Thymus (tissue), 11 donors: ENCODE measurements around the gene LYPD3. TPM values are rescaled to one million over a fixed set of nuclear protein-coding genes. Genes with fewer than 3 reads are reported as not detected.

Source experiments
- DNase-seq, 9 donors: peaks; one replicate each; pipeline ENCODE4 v3.0.0-alpha.2; 2013; ENCODE audit warnings: low spot score in 9 of 9, low read depth in 6 of 9, missing footprints in 1 of 9
- H3K27ac ChIP-seq, 2 donors: one replicate each; pipeline ENCODE4 v1.5.1; 2013; ENCODE audit warnings: control low read depth in 1 of 2, low read depth in 1 of 2, low read length in 1 of 2, mild to moderate bottlenecking in 1 of 2, moderate library complexity in 1 of 2
- H3K27me3 ChIP-seq, 2 donors: one replicate each; pipeline ENCODE4 v1.5.1; 2013; ENCODE audit warnings: low read length in 1 of 2; ENCODE audit not compliant: control insufficient read depth in 2 of 2, insufficient read depth in 1 of 2
- H3K36me3 ChIP-seq, 2 donors: one replicate each; pipeline ENCODE4 v1.5.1; 2013; ENCODE audit warnings: low read length in 1 of 2, mild to moderate bottlenecking in 1 of 2, moderate library complexity in 1 of 2; ENCODE audit not compliant: control insufficient read depth in 2 of 2, insufficient read depth in 2 of 2
- H3K4me1 ChIP-seq, 2 donors: one replicate each; pipeline ENCODE4 v1.5.1; 2013; ENCODE audit warnings: low read length in 2 of 2; ENCODE audit not compliant: control insufficient read depth in 2 of 2, insufficient read depth in 2 of 2
- H3K4me3 ChIP-seq, 2 donors: one replicate each; pipeline ENCODE4 v1.5.1; 2013; ENCODE audit warnings: low read length in 2 of 2, control low read depth in 1 of 2, mild to moderate bottlenecking in 1 of 2
- H3K9me3 ChIP-seq, 2 donors: one replicate each; pipeline ENCODE4 v1.5.1; 2013; ENCODE audit warnings: low read length in 1 of 2, mild to moderate bottlenecking in 1 of 2; ENCODE audit not compliant: control insufficient read depth in 2 of 2, insufficient read depth in 1 of 2
- WGBS: extraction: QIAGEN DNeasy Blood & Tissue Kit; methylation state at CpG from one replicate; pipeline ENCODE4 v1.1.7; 2013; 5-methylcytosine and 5-hydroxymethylcytosine counted together
- polyA plus RNA-seq: library from polyadenylated mRNA; stranded (reverse); fragments of 200-250 nt; gene quantifications from one replicate; pipeline ENCODE4 v1.2.3, GENCODE V29; 2013
- total RNA-seq: library from RNA; stranded (reverse); fragments of 120-200 nt; gene quantifications from one replicate; pipeline ENCODE4 v1.2.4, GENCODE V29; 2013
- donor health status: healthy.

Gene LYPD3
- total and polyA plus RNA-seq, 2 donors = 3.0 to 34.2 TPM

GRCh38 chr19:43490759-43491158, 25.4 kb upstream of the LYPD3 start:
- DNase-seq = no peak
- no peaks in the 10 kb centered on the region for H3K9me3 ChIP-seq
- peaks cover 6 to 17% of the 10 kb centered on the region in 2 donors for H3K36me3 ChIP-seq
- WGBS = 97% methylated on average over 5 of the region's 5 CpGs
- no peaks in the 10 kb centered on the region for H3K27me3 ChIP-seq
- no peaks in the 10 kb centered on the region for H3K4me1 ChIP-seq
- no peak overlapping the region for H3K27ac ChIP-seq
- no peak overlapping the region for H3K4me3 ChIP-seq

DNA sequence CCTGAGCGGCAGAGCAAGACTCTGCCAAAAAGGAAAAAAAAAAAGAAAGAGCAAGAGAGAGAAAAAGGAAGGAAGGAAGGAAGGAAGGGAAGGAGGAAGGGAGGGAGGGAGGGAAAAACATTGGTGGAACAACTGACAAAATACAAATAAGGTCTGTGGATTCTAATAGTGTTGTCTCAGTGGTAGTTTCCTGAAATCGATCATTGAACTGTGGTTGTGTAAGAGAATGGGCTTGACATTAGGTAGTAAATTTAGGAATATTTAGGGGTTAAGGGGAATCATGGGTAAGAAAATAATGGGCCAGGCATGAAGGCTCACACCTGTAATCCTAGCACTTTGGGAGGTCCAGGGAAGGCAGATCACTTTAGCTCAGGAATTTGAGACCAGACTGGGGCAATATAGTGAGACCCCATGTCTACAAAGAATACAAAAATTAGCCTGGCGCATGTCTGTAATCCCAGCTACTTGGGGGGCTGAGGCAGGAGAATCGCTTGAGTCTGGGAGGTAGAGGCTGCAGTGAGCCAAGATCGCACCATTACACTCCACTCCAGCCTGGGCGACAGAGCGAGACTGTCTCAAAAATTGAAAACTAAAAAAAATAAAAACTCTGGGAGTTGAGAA, 24.7 kb upstream of the LYPD3 start:
- H3K4me3 ChIP-seq = no peak overlapping the region
- DNase-seq = no peak
- no peaks in the 10 kb centered on the region for H3K4me1 ChIP-seq
- H3K9me3 ChIP-seq = no peaks in the 10 kb centered on the region
- H3K27ac ChIP-seq = no peak overlapping the region
- no peaks in the 10 kb centered on the region for H3K27me3 ChIP-seq
- peaks cover 6 to 10% of the 10 kb centered on the region in 2 donors for H3K36me3 ChIP-seq
- WGBS = 98% methylated on average over 7 of the region's 7 CpGs

- H3K27ac ChIP-seq = no peak overlapping the region
- H3K36me3 ChIP-seq = peaks cover 6 to 9% of the 10 kb centered on the region in 2 donors
- no peak overlapping the region for H3K4me3 ChIP-seq
- no peaks in the 10 kb centered on the region for H3K4me1 ChIP-seq
- no peaks in the 10 kb centered on the region for H3K27me3 ChIP-seq
- no peak for DNase-seq
- H3K9me3 ChIP-seq = no peaks in the 10 kb centered on the region
- 79% methylated on average over 5 of the region's 5 CpGs for WGBS
These were observed 23.9 kb upstream of the LYPD3 start for GRCh38 chr19:43489310-43489709.

DNA sequence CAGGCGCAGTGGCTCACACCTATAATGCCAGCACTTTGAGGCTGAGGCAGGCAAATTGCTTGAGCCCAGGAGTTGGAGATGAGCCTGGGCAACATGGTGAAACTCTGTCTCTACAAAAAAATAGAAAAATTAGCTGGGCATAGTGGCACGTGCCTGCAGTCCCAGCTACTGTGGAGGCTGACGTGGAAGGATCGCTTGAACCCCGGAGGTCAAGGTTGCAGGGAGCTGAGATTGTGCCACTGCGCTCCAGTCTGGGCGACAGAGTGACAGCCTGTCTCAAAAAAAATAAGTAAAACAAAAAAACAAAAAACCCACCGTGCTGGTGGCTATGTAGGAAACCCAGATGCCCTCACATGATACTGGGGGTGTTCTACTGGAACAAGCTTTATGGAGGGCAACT, 22.8 kb upstream of the LYPD3 start:
- 97% methylated on average over 8 of the region's 8 CpGs for WGBS
- Histone ChIP-seq H3K9me3 (no peaks in the 10 kb centered on the region), H3K27me3 (no peaks in the 10 kb centered on the region), H3K4me3 (no peak overlapping the region), H3K36me3 (peaks cover 4 to 9% of the 10 kb centered on the region in 2 donors), H3K27ac (no peak overlapping the region), H3K4me1 (no peaks in the 10 kb centered on the region)
- DNase-seq = no peak

- H3K27ac ChIP-seq = no peak overlapping the region
- no peaks in the 10 kb centered on the region for H3K27me3 ChIP-seq
- no peaks in the 10 kb centered on the region for H3K4me1 ChIP-seq
- no peaks in the 10 kb centered on the region for H3K9me3 ChIP-seq
- H3K4me3 ChIP-seq = no peak overlapping the region
- 97% methylated on average over 7 of the region's 7 CpGs for WGBS
- peaks cover 3 to 6% of the 10 kb centered on the region in 2 donors for H3K36me3 ChIP-seq
- DNase-seq = no peak
These were observed 21.0 kb upstream of the LYPD3 start for GRCh38 chr19:43486412-43486811.

DNA sequence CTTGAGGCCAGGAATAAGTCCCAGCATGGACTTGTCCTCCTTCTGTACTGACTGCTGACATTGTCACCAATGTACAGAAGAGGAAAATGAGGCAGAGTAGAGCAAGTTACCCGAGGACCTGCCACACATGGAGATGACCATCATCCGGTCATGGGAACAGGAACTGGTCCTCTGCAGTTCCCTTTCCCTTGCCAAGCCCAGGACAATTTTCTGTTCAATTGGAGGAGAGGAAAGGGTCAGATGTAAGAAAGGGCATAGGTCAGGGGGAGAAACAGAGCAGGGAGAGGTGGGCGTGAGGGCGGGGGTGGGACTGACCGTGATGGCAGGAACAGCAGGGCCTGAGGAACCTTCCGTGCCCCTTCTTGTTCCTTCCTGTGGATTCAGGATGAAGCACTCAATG, 20.5 kb upstream of the LYPD3 start:
- no peak overlapping the region for H3K27ac ChIP-seq
- no peaks in the 10 kb centered on the region for H3K4me1 ChIP-seq
- no peak overlapping the region for H3K4me3 ChIP-seq
- no peaks in the 10 kb centered on the region for H3K9me3 ChIP-seq
- H3K27me3 ChIP-seq = no peaks in the 10 kb centered on the region
- H3K36me3 ChIP-seq = peaks cover 3 to 7% of the 10 kb centered on the region in 2 donors
- WGBS = 95% methylated on average over 6 of the region's 6 CpGs
- no peak for DNase-seq

- no peaks in the 10 kb centered on the region for H3K27me3 ChIP-seq
- H3K4me1 ChIP-seq = no peaks in the 10 kb centered on the region
- 96% methylated on average over 6 of the region's 6 CpGs for WGBS
- H3K27ac ChIP-seq = no peak overlapping the region
- H3K4me3 ChIP-seq = no peak overlapping the region
- peaks cover 0 to 4% of the 10 kb centered on the region in 2 donors for H3K36me3 ChIP-seq
- H3K9me3 ChIP-seq = no peaks in the 10 kb centered on the region
- no peak for DNase-seq
These were observed 17.9 kb upstream of the LYPD3 start for GRCh38 chr19:43483281-43483680.

DNA sequence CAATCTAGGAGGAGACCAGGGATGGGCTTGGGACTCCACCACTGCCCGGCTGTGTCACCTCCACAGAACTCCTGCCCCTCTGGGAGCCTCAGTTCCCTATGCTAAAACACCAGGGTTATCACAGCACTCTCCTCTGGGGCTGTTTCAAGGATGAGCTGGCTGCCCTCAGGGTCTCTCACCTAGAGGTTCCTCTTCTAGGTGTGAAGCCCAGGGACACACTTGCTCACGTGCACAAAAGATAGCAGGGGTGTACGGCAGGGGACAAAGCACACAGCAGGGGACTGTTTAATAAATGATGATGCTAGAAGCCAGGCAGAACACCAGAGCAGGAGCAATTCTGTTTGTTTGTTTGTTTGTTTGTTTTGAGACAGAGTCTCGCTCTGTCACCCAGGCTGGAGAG, 16.8 kb upstream of the LYPD3 start:
- Histone ChIP-seq H3K4me1 (no peaks in the 10 kb centered on the region), H3K4me3 (no peak overlapping the region), H3K27me3 (no peaks in the 10 kb centered on the region), H3K9me3 (no peaks in the 10 kb centered on the region), H3K36me3 (peaks cover 5 to 8% of the 10 kb centered on the region in 2 donors), H3K27ac (no peak overlapping the region)
- no peak for DNase-seq
- WGBS = 97% methylated on average over 4 of the region's 4 CpGs

DNA sequence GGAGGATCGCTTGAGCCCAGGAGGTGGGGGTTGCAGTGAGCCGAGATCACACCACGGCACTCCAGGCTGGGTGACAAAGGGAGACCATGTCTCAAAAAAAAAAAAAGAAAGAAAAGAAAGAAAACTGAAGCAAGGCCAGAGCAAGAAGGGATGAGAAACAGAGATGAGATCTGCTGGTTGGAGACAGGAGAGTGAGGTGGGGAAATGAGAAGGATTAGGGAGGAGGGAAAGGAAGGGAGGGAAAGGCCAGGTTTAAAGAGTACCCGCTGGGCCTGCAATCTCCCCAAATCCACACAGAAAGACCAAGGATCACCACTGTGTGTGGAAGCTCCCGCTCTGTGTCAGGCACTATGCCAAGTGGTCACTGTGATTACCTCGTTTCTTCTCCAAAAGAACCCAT, 16.3 kb upstream of the LYPD3 start:
- H3K27me3 ChIP-seq = no peaks in the 10 kb centered on the region
- peaks cover 5 to 8% of the 10 kb centered on the region in 2 donors for H3K36me3 ChIP-seq
- H3K9me3 ChIP-seq = no peaks in the 10 kb centered on the region
- no peak overlapping the region for H3K27ac ChIP-seq
- H3K4me1 ChIP-seq = no peaks in the 10 kb centered on the region
- 97% methylated on average over 6 of the region's 6 CpGs for WGBS
- no peak overlapping the region for H3K4me3 ChIP-seq
- no peak for DNase-seq
